ENCODE results near the gene BCL11B. TPM values are rescaled to one million over a fixed set of nuclear protein-coding genes. Genes with fewer than 3 reads are reported as not detected.

BCL11B gene
- polyA plus RNA-seq, 4 donors = 0.60 to 3.1 (median 2.5) TPM

GRCh38 chr14:99169776-99170356 lies 102.1 kb downstream of the BCL11B start:
- no peak for DNase-seq (ENCODE audit: low read depth in 4 of 4, low spot score in 3 of 4)

GRCh38 chr14:99168330-99168729 lies 103.7 kb downstream of the BCL11B start:
- no peak for DNase-seq (ENCODE audit: low read depth in 4 of 4, low spot score in 3 of 4)

DNA sequence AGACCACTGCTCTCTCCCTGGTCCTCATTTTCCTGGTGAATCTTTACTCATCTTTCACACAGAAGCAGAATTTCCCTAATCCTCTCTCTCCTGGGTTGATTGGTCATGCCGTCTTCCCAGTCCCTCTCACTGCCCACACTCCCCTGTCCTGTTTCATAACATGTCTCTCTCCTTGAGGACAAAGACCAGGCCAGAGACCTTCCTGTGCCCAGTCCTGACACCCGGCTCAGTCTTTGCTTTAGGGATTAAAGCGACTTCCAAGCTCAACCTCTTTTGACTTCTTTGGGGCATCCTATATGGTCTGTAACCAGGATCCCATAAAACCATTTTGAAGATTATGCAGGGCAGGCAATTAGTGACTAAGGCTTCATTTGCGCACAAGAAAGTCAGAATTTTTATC lies 105.5 kb downstream of the BCL11B start:
- no peak for DNase-seq (ENCODE audit: low read depth in 4 of 4, low spot score in 3 of 4)

DNA sequence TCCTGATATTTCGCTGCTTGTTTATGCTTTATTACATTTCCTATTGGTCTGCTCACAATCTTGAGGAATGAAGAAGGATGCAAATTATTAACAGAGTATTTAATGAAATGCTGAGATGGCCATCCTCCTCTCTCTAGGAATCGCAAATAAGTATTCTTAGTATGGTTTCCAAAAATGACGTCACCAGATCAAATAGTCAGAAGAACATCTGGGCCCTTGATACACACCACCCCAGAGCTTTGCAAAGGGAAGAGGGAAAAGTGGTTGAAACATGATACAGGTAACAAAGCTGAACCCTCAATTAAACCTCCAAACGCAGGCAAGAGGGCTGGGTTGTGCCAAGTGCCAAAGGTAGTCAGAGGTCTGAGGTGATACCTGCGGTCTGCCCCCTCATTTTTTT lies 107.3 kb downstream of the BCL11B start:
- no peak for DNase-seq (ENCODE audit: low read depth in 4 of 4, low spot score in 3 of 4)

DNA sequence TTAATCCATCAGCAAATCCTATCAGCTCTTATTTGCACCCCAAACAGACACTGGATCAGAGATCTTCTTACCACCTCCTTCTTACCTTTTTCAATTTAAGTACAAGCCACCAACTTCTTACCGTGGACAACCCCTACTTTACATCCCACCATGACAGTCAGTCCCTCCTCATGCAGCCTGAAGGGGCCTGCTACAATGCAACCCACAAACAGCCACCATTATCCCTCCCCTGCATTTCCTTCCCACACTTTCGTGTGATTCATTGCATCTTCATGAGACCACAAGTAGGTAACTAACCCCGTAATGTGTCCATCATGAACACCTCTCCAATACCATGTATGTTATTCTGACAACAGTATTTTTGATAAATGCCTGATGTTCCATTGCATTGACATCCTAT lies 108.6 kb downstream of the BCL11B start:
- DNase-seq (ENCODE audit: low read depth in 4 of 4, low spot score in 3 of 4) = no peak

DNA sequence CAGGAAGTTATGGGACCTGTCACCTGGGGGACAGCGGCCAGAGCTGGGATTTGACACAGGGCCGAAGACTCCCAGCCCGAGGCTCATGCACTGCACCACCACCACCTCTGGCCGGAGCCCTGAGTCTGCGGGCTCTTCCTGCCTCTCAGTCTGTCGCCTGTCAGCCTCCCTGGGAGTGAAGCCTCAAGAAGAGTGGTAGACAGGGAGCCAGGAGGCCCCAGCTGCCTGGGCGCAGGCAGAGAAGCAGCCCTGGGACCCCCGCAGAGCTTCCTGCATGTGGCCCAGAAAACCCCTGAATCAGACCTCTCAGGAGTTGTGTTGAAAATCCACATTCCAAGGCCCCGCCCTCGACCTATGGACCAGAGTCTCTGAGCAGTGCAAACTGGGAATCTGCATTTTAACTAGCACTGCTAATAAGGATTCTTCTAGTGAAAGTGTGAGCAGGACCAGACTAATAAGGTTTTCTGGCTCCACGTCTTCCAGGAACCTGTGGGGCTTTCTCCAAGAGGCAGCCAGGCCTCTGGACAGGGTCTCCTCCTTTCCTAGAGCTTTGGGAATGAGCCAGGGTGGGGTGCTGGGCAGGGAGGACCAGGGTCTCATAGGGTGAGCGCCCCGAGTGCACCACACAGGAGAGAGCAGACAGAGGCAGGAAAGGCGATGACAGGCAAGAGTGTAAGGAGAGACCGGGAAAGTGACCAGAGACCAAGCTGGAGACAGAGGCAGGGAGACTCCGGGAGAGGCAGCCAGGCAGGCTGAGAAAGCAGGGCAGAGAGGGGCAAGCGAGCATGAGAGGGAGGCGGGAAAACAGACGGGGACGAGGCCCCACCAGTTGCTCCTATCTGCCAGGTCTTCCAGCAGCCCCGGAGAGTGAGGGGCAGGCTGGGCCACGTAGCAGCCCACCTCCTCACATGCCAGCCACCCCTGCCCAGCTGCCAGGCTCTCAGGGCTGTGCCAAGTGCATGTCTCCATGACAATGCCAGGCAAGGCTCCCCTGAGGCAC lies 112.4 kb downstream of the BCL11B start:
- no peak for DNase-seq (ENCODE audit: low read depth in 4 of 4, low spot score in 3 of 4)

DNA sequence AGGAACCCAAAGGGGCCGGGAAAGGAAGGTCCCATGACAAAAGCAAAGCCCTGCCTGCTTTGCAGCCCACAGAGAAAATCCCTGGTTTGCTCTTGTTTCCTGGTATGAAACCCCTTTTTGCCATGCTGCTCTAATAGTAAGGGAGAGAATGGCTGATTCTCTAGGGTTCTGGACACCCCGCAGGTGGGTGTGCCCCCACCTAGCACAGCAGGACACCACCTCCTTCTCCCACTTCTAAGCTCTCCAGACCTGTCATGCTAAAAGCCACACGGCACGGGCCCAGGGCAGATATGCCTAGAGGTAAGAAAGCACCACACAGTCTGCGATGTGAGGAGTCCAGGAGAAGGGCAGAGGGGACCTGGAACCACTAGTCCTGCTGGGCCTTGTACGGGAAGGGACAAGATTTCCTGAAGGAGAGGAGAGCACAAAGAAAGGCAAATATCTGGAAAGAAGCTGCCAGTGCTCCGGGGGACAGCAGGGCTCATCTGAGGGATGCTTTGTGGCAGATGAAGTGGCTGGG lies 113.3 kb downstream of the BCL11B start:
- DNase-seq (ENCODE audit: low read depth in 4 of 4, low spot score in 3 of 4) = no peak

- DNase-seq (ENCODE audit: low read depth in 4 of 4, low spot score in 3 of 4) = no peak
Measured at GRCh38 chr14:99158150-99158549, 113.8 kb downstream of the BCL11B start.

- no peak for DNase-seq (ENCODE audit: low read depth in 4 of 4, low spot score in 3 of 4)
Measured at GRCh38 chr14:99157676-99158075, 114.3 kb downstream of the BCL11B start.

- DNase-seq (ENCODE audit: low read depth in 4 of 4, low spot score in 3 of 4) = no peak
Measured at GRCh38 chr14:99157246-99157645, 114.8 kb downstream of the BCL11B start.

GRCh38 chr14:99156814-99157213 lies 115.2 kb downstream of the BCL11B start:
- no peak for DNase-seq (ENCODE audit: low read depth in 4 of 4, low spot score in 3 of 4)

DNA sequence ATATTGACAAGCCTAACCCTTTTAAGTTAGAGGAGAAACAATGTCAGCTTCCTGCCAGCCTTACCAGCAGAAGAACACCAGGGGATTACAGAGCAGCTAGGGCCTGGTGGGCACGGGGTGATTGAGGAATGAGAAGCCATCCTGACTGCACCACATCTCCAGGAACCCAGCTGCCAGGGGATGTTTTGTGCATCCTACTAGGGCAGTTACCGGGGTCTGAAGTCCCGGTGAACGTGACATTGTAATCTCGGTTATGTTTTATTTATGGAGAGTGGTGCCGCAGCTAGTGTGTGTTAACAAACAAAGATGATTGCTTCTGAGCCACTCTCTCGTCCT lies 115.9 kb downstream of the BCL11B start:
- DNase-seq (ENCODE audit: low read depth in 4 of 4, low spot score in 3 of 4) = no peak

GRCh38 chr14:99155173-99156089 lies 116.6 kb downstream of the BCL11B start:
- no peak for DNase-seq (ENCODE audit: low read depth in 4 of 4, low spot score in 3 of 4)

DNA sequence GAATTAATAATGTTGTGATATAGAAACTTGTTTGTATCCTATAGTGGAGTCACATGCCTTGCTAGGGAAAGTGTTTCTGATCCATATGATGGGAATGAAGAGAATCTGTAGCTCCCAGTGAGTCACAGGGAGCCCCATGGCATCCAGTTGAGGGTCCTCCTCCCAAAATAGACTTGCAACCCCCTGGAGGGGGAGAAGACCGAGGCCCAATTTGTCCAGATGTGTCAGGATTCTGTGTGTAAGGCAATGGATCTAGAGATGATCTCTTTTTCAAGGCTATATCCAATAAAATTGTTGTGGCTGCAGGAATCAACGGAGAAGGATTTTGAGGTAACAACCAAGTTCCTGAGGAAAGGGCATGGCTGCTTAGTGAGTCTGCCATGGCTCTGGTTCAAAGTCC lies 121.8 kb downstream of the BCL11B start:
- DNase-seq (ENCODE audit: low read depth in 4 of 4, low spot score in 3 of 4) = no peak

DNA sequence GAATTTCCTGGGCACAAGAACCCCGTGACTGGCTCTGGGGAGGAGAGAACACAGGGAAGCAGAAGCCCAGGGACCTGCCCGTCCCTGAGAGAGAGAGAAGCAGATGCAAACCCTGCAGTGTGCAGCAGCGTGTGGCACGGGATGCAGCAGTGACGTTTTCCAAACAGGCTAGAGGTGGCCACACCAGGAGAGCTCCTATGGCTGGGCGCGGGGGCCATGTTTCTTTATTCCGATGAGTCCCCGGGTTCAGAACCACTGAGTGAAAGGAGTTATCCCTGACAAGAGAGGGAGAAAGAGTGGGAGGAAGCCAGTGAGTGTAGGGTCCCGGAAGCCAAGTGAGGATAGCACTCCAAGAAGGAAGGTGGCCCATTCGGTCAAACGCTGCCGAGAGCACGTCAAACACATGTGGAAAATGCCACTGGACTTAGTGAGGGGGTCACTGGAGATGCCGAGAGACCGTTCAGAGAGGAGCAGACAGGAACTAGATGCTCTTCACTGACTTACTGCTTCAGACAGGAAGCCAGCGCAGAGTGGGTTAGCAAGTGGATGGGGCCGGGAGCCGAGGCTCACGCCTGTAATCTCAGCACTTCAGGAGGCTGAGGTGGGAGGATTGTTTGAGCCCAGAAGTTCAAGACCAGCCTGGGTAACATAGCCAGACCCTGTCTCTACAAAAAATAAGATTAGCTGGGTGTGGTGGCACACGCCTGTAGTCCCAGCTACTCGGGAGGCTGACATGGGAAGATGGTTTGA lies 123.0 kb downstream of the BCL11B start:
- DNase-seq (ENCODE audit: low read depth in 4 of 4, low spot score in 3 of 4) = no peak

DNA sequence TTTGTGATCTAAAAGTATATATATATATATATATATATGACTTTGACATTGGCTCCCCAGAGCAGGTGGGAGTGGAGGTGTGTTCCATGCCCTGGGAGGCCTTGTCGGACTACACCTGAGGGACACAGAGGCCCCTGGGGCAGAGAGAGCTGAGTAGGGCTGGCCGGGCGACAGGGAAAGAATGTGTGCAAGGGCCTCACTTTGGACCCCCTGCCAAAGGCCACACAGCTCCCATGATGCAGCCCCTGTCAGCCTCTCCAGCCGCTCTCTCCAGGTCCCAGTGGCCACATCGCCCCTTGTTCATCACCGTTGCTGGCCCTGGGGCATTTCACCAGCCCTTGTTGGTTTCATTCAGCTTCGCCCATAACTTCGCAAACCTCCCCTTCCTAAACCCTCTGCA lies 123.9 kb downstream of the BCL11B start:
- no peak for DNase-seq (ENCODE audit: low read depth in 4 of 4, low spot score in 3 of 4)

- DNase-seq (ENCODE audit: low read depth in 4 of 4, low spot score in 3 of 4) = no peak
Measured at GRCh38 chr14:99147366-99147740, 124.6 kb downstream of the BCL11B start.

DNA sequence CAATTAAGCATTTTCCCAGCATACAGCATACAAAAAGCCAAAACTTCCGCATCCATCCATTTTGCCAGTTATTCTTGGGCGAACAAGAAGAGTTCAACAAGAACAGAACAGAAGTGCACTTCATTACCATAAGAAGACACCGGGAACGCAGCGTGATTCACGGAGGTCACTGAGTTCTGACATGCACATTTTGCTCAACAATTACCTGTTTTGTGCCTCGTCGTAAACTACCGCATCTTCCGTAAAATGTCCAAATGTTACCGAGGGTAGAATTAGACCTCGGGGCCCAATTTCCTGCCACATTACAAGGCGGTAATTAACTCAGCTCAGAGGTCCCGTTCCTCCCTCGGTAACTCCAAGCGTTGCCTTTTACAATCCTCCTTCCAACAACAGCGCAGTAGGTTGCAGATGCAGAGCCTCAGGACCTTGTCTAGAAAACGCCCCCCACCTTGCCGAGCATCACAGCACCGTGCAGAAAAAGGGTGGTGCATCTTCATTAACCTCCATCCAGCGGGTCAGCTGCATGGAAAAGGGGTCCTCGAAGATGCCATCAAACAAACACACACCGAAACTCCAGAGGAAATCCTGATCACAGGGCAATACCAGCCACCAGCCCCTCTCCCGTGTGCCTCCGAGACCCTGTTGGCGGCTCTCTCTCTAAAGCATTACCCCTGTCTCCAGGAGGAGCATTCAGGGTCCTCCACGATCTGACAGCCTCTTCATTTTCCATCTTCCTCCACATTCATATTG lies 125.2 kb downstream of the BCL11B start:
- no peak for DNase-seq (ENCODE audit: low read depth in 4 of 4, low spot score in 3 of 4)

DNA sequence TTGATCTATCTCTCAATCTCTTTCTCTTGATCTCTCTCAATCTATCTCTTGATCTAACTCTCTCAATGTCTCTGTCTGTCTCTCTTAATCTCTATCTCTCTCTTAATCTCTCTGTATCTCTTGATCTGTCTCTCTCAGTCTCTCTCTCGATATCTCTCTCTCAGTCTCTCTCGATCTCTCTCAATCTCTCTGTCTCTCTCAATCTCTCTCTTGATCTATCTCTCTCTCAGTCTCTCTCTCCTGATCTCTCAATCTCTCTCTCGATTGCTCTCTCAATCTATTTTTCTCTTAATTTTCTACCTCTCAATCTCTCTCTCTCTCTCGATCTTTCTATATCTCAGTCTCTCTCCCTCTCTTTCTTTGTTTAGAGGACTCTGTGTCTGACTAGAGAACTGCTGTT lies 126.7 kb downstream of the BCL11B start:
- DNase-seq (ENCODE audit: low read depth in 4 of 4, low spot score in 3 of 4) = no peak

DNA sequence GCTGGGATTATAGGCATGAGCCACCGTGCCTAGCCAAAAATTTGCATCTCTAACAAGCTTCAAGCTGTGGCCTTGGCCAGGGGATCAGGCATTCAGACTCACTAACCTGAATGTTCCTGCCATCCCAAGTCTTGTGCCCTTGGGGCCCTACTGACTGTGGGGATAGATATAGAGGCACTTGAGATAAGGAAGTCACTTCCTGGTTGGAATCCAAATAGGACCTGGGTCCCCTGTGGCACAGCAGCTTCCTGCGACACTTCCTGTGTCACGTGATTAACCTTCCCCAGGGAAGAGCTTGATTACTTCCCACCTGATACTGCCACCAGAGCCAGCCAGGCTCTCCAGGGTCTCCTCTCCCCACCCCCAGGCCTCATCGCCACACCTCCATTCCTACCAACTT lies 128.2 kb downstream of the BCL11B start:
- no peak for DNase-seq (ENCODE audit: low read depth in 4 of 4, low spot score in 3 of 4)

All from left renal pelvis (tissue), 4 donors.